Activated T-cell treated with anti-CD3 and anti-CD28 coated beads, Interleukin-2, amount 50 U/mL, for 72 hours (primary cell): Measurements from ENCODE around the gene TMX4. TPM values are rescaled to one million over a fixed set of nuclear protein-coding genes. Genes with fewer than 3 reads are reported as not detected.
A peak's percentile ranks its signal among the peaks of the same experiment; 100 is the strongest.

Experiments used
- ATAC-seq, 2 donors: fragments of 150-1000 bp; cut with Tn5 transposase; replicated peaks in 1 of 2; 2 replicates each; pipeline ENCODE4 v1.10.0; 2021; ENCODE audit warnings: moderate library complexity in 2 of 2, mild to moderate bottlenecking in 1 of 2
- DNase-seq, 2 donors: peaks; one replicate each; pipeline ENCODE4 v3.0.0; 2021 to 2022; ENCODE audit warnings: mixed read lengths in 1 of 2
- H3K27ac Mint-ChIP-seq: one replicate; pipeline ENCODE4 v1.8.0; 2022; ENCODE audit warnings: mild to moderate bottlenecking, moderate library complexity, mixed read lengths
- H3K27me3 Mint-ChIP-seq: one replicate; pipeline ENCODE4 v1.8.0; 2022; ENCODE audit warnings: low read depth, mixed read lengths
- H3K36me3 Mint-ChIP-seq, 2 donors: one replicate each; pipeline ENCODE4 v1.8.0; 2022; ENCODE audit warnings: mixed read lengths in 2 of 2, mild to moderate bottlenecking in 1 of 2; ENCODE audit not compliant: insufficient read depth in 2 of 2
- H3K4me1 Mint-ChIP-seq: one replicate; pipeline ENCODE4 v1.8.0; 2022; ENCODE audit warnings: low read depth, mixed read lengths
- H3K4me3 Mint-ChIP-seq, 2 donors: one replicate each; pipeline ENCODE4 v1.8.0; 2022; ENCODE audit warnings: mild to moderate bottlenecking in 2 of 2, mixed read lengths in 2 of 2, moderate library complexity in 2 of 2
- H3K9me3 Mint-ChIP-seq, 2 donors: one replicate each; pipeline ENCODE4 v1.8.0; 2022; ENCODE audit warnings: mixed read lengths in 2 of 2
- total RNA-seq, 2 donors: library from RNA; stranded (reverse); gene quantifications; one replicate each; pipeline ENCODE4 v1.2.3, GENCODE V29; 2022

The TMX4 gene
- total RNA-seq, 2 donors from 2014 or later = 36.9 to 42.5 TPM

DNA sequence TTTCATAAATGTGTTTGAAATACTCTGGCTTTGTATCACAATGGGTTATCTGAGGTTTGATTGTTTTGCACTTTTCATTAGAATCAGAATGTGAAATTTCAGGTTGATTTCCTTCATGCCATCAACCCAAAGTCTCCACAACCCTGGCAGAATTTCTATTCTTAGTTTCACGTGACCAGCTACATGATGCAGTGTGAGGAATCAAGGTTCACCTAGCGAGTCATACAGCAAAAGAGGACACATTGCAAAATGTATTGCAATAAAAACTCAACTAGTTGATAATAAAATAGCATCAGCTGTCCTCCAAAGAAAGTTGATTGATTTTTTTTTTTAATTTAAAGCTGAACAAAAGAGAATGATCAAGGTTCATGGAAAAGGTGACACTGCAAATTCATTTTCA, 81.5 kb downstream of the TMX4 start:
- Mint-ChIP-seq H3K9me3 (no peaks in the 10 kb centered on the region), H3K27ac (no peak overlapping the region), H3K4me3 (no peak overlapping the region), H3K36me3 (no peaks in the 10 kb centered on the region), H3K27me3 (peaks cover 27% of the 10 kb centered on the region), H3K4me1 (no peaks in the 10 kb centered on the region)
- ATAC-seq (no peak), DNase-seq (no peak)

DNA sequence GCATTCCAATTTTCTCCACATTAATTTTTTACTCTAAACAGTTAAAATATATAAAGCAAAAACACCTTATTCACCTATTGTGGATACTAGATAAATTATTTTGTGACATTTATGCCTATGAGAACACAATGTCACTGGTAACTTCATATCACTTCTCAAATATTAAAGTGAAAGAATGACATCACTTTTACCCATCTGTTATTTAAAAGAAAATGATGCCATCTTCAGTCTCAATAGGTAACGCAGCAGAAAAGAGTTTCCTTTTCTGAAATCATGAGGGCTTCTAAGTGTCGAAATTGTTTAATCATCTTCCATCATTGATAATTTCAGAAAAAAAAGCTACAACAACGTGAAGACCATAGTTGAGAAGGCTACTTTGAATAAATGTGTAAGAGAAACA, 82.2 kb downstream of the TMX4 start:
- Mint-ChIP-seq H3K27ac (no peak overlapping the region), H3K27me3 (peaks cover 27% of the 10 kb centered on the region), H3K36me3 (no peaks in the 10 kb centered on the region), H3K4me3 (no peak overlapping the region), H3K4me1 (no peaks in the 10 kb centered on the region), H3K9me3 (no peaks in the 10 kb centered on the region)
- ATAC-seq = no peak
- no peak for DNase-seq

DNA sequence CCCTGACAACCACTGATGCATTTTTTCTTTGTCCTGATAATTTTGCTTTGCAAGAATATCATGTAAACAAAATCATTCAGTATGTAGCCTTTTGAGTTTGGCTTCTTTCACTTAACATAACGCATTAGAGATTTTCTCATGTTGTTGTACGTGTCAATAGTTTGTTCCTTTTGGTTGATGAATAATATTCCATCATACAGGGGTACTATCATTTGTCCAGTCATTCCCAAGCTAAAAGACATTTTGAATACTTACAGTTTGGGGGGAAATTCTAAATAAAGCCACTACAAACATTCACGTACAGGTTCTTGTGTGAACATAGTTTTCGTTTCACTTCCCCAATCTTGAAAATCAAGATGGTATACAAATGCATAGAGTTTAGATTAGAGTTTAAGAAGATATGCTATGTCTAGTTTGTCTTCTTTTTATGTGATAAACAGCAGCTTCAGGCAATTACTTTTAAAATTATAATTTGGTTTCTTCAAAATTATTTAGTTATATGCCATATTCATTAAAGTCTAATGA, 84.5 kb downstream of the TMX4 start:
- Mint-ChIP-seq H3K27ac (no peak overlapping the region), H3K9me3 (no peaks in the 10 kb centered on the region), H3K4me3 (no peak overlapping the region), H3K36me3 (no peaks in the 10 kb centered on the region), H3K27me3 (peaks cover 21% of the 10 kb centered on the region), H3K4me1 (no peaks in the 10 kb centered on the region)
- no peak for DNase-seq
- no peak for ATAC-seq

DNA sequence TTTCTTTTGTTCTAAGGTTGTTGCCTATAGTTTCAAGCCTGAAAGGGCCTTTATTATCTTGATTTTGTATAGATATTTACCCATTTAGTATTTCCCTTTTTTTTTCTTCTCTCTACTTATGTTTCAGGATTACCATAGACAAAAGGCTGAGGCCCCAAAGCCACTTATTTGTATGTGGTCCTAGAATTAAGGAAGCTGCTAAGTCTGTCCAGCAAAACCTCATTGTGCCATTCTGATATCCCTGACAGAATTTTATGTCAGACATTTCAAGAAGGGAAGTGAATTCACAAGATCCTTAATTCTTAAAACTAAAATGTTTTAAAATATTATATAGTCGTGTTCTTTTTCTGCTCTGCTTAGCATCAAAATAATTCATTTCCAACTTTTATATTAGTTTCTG, 86.2 kb downstream of the TMX4 start:
- DNase-seq = no peak
- Mint-ChIP-seq H3K9me3 (no peaks in the 10 kb centered on the region), H3K27ac (no peak overlapping the region), H3K36me3 (no peaks in the 10 kb centered on the region), H3K27me3 (peaks cover 12% of the 10 kb centered on the region), H3K4me3 (no peak overlapping the region), H3K4me1 (no peaks in the 10 kb centered on the region)
- no peak for ATAC-seq

DNA sequence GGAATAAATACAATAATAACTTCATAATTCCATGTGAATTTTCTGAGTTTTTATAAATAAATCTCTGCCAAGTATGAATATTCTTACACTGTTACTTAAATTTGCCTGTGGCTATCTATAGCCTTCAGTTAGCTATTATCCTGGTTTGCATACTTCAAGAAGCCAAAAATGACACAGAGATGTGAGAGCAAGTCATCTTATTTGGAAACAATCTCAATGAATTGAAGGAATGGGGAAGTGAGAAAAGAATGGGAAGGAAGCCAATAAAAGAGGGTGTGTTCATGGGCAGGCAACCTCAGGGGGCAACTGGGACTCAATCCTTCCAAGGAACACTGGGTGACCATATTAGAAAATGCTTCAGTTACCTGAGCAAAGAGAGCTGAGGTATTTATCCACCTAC, 89.2 kb downstream of the TMX4 start:
- Mint-ChIP-seq H3K27ac (peak overlapping the region; percentile 14), H3K4me3 (no peak overlapping the region), H3K27me3 (peaks cover 12% of the 10 kb centered on the region), H3K36me3 (no peaks in the 10 kb centered on the region), H3K4me1 (no peaks in the 10 kb centered on the region), H3K9me3 (no peaks in the 10 kb centered on the region)
- DNase-seq (no peak), ATAC-seq (no peak)

Other genes starting within 250 kb of the TMX4 start
- not detected for gene HAO1, start 79.3 kb downstream of the TMX4 start, total RNA-seq
- 1 to 10 TPM; 3.2 to 3.4 TPM for gene PLCB1, start 112.5 kb upstream of the TMX4 start, total RNA-seq